HT-29 (cell line): ENCODE data around the gene EVI5L. TPM values are rescaled to one million over a fixed set of nuclear protein-coding genes. Genes with fewer than 3 reads are reported as not detected.

Source experiments
- DNase-seq: peaks from one replicate; pipeline ENCODE4 v3.0.0-alpha.2; 2015; ENCODE audit warnings: low spot score
- total RNA-seq: library from RNA; depleted of rRNA; stranded (reverse); fragments of >200 nt; shearing (Covaris generic); gene quantifications from 2 replicates; pipeline ENCODE4 v1.2.3, GENCODE V29; 2014; rRNA removed

EVI5L gene
- total RNA-seq, 1 experiment from 2014 or later: 4.0 TPM

DNA sequence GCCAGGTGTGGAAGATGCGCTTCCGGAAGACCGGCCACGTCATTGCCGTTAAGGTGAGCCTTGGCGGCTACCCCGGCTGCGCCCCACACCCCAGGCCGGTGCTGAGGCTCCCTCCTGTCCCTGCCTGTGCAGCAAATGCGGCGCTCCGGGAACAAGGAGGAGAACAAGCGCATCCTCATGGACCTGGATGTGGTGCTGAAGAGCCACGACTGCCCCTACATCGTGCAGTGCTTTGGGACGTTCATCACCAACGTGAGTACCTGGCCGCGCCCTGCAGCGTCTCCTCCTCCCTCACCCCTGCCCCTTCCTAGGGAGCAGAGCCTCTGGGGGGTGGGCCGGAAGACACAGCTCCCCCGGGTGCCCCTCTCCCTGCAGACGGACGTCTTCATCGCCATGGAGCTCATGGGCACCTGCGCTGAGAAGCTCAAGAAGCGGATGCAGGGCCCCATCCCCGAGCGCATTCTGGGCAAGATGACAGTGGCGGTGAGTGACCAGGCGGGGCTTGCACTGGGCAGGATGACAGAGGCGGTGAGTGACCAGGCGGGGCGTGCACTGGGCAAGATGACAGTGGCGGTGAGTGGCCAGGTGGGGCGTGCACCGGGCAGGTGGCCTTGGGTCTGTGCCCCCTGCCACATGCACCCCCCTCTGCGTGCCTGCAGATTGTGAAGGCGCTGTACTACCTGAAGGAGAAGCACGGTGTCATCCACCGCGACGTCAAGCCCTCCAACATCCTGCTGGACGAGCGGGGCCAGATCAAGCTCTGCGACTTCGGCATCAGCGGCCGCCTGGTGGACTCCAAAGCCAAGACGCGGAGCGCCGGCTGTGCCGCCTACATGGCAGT is 80.5 kb downstream of the EVI5L start:
- no peak for DNase-seq

DNA sequence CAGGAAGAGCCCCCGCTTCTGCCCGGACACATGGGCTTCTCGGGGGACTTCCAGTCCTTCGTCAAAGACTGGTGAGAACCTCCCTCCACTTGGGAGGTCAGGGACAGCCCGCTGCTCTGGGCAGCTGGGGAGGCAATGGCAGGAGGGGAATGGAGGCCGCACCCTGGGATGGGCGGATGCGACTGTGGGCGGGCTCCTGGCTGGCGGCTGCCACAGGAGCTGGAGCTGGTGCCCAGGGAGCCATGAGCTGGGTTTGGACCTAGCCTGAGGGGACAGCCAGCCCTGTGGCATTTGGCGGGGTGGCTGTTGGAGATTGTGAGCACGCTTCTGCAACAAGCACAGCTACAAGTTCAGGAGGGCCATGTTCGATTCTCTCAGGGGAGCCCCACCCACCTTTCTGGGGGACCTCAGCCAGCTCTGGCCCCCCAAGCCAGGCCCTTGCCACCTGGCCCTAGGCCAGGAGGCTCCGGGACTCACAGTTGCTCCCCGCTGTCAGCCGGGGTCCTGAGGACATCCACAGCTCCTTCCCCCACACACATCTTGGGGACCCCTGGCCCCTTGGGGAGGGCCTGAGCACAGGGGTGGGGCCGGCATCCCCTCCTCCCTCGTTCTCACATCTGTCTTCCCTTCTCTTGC is 81.6 kb downstream of the EVI5L start:
- DNase-seq: no peak

DNA sequence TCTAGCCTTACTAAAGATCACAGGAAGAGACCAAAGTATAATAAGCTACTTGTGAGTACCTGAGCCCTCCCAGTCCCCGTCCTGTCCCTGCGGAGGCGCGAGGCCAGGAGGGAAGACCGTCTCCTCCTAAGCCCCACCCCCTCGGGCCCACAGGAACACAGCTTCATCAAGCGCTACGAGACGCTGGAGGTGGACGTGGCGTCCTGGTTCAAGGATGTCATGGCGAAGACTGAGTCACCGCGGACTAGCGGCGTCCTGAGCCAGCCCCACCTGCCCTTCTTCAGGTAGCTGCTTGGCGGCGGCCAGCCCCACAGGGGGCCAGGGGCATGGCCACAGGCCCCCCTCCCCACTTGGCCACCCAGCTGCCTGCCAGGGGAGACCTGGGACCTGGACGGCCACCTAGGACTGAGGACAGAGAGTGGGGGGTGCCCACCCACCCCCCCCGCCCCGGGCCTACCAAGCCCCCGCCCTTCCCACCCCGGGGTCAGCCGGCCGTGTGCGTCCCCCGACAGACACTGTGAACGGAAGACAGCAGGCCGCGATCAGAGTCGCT is 82.2 kb downstream of the EVI5L start:
- DNase-seq: no peak

DNA sequence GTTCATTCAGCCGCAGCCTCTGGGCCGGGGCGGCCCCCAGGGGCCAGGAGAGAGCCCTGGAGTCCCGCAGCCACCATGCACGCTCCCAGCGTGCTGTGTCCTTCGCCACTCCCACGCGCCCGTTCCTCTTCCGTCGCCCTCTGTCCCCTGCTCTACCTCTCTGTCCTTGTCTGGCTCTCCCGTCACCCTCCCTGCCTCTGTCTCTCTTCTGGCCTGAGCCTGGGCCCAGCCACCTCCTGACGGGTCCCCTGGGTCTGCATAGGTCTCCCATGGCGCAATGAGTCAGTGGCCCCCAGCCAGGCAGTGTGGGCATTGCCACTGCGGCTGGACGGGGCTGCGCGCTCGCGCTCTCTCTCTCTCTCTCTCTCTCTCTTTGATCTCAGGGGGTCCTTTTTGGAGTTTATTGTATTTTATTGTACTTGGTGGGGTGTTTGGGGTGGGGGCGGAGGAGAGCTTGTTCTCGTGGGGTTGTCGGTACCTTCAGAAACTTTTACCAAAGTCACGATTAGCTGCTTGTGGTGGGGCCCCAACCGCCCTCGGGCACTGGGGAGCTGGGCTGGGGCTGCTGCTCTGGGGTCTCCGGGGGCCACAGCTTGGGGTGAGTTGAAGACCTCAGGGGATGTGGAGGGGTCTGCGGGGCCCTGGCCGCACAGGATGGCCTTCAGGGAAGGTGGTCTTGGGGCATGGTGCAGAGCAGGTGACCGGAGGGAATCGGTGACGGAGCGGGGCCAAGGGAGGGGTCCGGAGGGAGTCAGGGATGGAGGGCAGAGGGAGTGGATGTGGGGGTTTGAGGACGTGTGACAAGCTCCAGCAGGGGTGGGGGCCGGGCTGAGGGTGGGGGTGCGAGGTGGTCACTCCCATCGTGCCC is 82.9 kb downstream of the EVI5L start:
- DNase-seq: no peak

DNA sequence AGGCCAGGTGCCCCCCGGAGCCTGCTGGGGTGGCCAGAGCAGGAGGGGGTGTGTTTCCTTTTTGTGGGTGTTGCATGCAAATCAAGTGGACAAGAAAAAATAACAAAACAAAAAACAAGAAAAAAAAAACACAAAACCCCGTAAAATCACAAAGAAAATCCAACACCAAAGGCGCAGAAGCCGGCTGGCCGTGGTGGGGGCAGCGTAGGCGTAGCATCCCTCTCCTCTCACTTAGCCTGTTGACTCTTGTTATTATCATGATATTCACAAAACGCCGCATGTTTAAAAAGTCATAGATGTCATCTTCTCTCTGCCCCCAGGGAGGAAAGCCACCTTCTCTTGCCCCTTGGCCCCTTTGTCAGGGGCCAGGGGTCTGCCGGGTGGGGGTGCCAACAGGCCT is 83.6 kb downstream of the EVI5L start:
- DNase-seq: no peak

DNA sequence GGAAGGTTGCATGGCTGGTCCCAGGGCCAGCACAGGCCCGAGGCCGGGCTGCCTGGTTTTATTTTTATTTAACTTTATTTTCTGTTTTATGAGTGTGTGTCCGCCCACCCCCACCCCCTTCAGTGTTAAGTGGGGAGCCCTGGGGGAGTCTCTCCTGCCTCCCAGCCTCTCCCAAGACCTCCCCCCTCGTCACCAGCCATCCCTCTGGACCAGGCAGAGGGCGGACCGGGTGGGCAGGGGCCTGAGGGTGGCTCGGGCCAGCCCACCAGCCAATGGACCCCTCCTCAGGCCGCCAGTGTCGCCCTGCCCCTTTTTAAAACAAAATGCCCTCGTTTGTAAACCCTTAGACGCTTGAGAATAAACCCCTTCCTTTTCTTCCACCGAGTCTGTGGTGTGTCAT is 84.1 kb downstream of the EVI5L start:
- DNase-seq: no peak

Other genes with a start within 250 kb of the EVI5L start
- gene CAMSAP3, start 234.4 kb upstream of the EVI5L start, total RNA-seq: 29.8 and 37.0 TPM in 2 replicates
- gene XAB2, start 200.7 kb upstream of the EVI5L start, total RNA-seq: 48.4 and 51.9 TPM in 2 replicates
- gene PET100, start 200.4 kb upstream of the EVI5L start, total RNA-seq: 26.6 and 27.7 TPM in 2 replicates
- gene PCP2, start 196.5 kb upstream of the EVI5L start, total RNA-seq: not detected in 2 replicates
- gene STXBP2, start 193.1 kb upstream of the EVI5L start, total RNA-seq: 66.4 and 73.3 TPM in 2 replicates
- not detected in 2 replicates for gene RETN, start 161.2 kb upstream of the EVI5L start, total RNA-seq
- gene MCEMP1, start 153.1 kb upstream of the EVI5L start, total RNA-seq: not detected in 2 replicates
- gene TRAPPC5, start 149.4 kb upstream of the EVI5L start, total RNA-seq: 112 and 113 TPM in 2 replicates
- not detected in 2 replicates for gene FCER2, start 128.1 kb upstream of the EVI5L start, total RNA-seq
- not detected in 2 replicates for gene CLEC4G, start 98.1 kb upstream of the EVI5L start, total RNA-seq
- not detected in 2 replicates for gene CD209, start 82.7 kb upstream of the EVI5L start, total RNA-seq
- gene CLEC4M, start 67.0 kb upstream of the EVI5L start, total RNA-seq: not detected in 2 replicates
- 0.31 and 1.6 TPM in 2 replicates for gene PRR36, start 44.2 kb downstream of the EVI5L start, total RNA-seq
- 16.6 and 19.8 TPM in 2 replicates for gene LRRC8E, start 58.3 kb downstream of the EVI5L start, total RNA-seq
- gene MAP2K7, start 73.7 kb downstream of the EVI5L start, total RNA-seq: 28.8 and 30.8 TPM in 2 replicates
- not detected in 2 replicates for gene TGFBR3L, start 84.6 kb downstream of the EVI5L start, total RNA-seq
- 17.1 and 18.0 TPM in 2 replicates for gene SNAPC2, start 90.1 kb downstream of the EVI5L start, total RNA-seq
- gene CTXN1, start 95.9 kb downstream of the EVI5L start, total RNA-seq: 8.6 and 11.8 TPM in 2 replicates
- gene TIMM44, start 113.4 kb downstream of the EVI5L start, total RNA-seq: 55.5 and 71.6 TPM in 2 replicates
- 42.3 and 50.8 TPM in 2 replicates for gene ELAVL1, start 175.4 kb downstream of the EVI5L start, total RNA-seq
- not detected in 2 replicates for gene CCL25, start 222.5 kb downstream of the EVI5L start, total RNA-seq